ENCODE results near the gene CDC42SE2. TPM values are rescaled to one million over a fixed set of nuclear protein-coding genes. Genes with fewer than 3 reads are reported as not detected.

CDC42SE2 gene
- total RNA-seq, 2 donors from 2014 or later = 51.0 to 63.5 TPM

GRCh38 chr5:131281868-131282234 is 18.0 kb downstream of the CDC42SE2 start:
- Histone ChIP-seq H3K27me3 (replicated peaks; ENCODE audit: insufficient read depth) (no peaks in the 10 kb centered on the region), H3K36me3 (no peaks in the 10 kb centered on the region), H3K27ac (peak overlapping the region; percentile 6 to 30), H3K9me3 (no peaks in the 10 kb centered on the region), H3K4me3 (no peak overlapping the region), H3K4me1 (replicated peaks) (peaks cover 3% of the 10 kb centered on the region)
- WGBS = 37% methylated on average over 2 of the region's 2 CpGs
- TF ChIP-seq CTCF (IDR thresholded peaks at IDR 0.05) (no peak), POLR2A (IDR thresholded peaks at IDR 0.05) (no peak), POLR2AphosphoS5 (IDR thresholded peaks at IDR 0.05) (no peak)
- intact Hi-C loops (cut with DNase I) = no loop called here
- DNase-seq (ENCODE audit: low spot score) = no peak

GRCh38 chr5:131282235-131282634 is 18.4 kb downstream of the CDC42SE2 start:
- 54% methylated on average over 2 of the region's 2 CpGs for WGBS
- Histone ChIP-seq H3K4me1 (replicated peaks) (peaks cover 3% of the 10 kb centered on the region), H3K27me3 (replicated peaks; ENCODE audit: insufficient read depth) (no peaks in the 10 kb centered on the region), H3K9me3 (no peaks in the 10 kb centered on the region), H3K4me3 (no peak overlapping the region), H3K27ac (peak overlapping the region; percentile 6 to 30), H3K36me3 (no peaks in the 10 kb centered on the region)
- TF ChIP-seq POLR2AphosphoS5 (IDR thresholded peaks at IDR 0.05) (no peak), POLR2A (IDR thresholded peaks at IDR 0.05) (no peak), CTCF (IDR thresholded peaks at IDR 0.05) (no peak)
- no peak for DNase-seq (ENCODE audit: low spot score)
- intact Hi-C loops (cut with DNase I) = no loop called here

DNA sequence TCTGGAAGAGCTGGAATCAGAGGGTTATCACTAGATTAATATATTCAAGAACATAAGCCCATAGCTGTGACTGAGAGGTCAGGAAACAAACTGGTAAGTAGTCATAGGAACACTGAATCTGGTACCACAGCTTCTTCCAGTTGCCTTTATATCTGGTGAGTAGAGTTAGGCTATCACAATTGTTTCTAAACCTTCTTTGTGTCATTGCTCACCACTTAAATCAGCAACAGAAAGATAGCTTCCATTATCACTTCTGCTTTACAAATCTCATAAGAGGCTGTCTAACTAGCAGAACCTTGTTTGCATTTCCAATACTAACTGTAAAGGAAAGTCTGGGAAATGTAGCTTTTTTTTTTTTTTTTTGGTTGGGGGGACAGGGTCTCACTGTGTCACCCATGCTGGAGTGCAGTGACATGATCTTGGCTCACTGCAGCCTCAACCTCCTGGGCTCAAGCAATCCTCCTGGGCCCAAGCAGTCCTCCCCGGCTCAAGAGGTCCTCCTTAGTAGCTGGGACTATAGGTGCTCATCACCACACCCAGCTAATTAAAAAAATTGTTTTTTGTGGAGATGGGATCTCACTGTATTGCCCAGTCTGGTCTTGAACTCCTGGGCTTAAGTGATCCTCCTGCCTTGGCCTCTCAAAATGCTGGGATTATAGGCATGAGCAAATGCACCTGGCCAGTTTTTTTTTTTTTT is 22.0 kb downstream of the CDC42SE2 start:
- Histone ChIP-seq H3K27ac (no peak overlapping the region), H3K27me3 (replicated peaks; ENCODE audit: insufficient read depth) (no peaks in the 10 kb centered on the region), H3K4me3 (no peak overlapping the region), H3K9me3 (no peaks in the 10 kb centered on the region), H3K4me1 (replicated peaks) (peaks cover 3% of the 10 kb centered on the region), H3K36me3 (no peaks in the 10 kb centered on the region)
- intact Hi-C loops (cut with DNase I) = no loop called here
- TF ChIP-seq POLR2AphosphoS5 (IDR thresholded peaks at IDR 0.05) (no peak), POLR2A (IDR thresholded peaks at IDR 0.05) (no peak), CTCF (IDR thresholded peaks at IDR 0.05) (no peak)
- WGBS = 93% methylated on average over 1 of the region's 1 CpG
- no peak for DNase-seq (ENCODE audit: low spot score)

GRCh38 chr5:131286400-131286715 is 22.5 kb downstream of the CDC42SE2 start:
- 90% methylated on average over 5 of the region's 5 CpGs for WGBS
- H3K27ac ChIP-seq = no peak overlapping the region

More at GRCh38 chr5:131286400-131286715, 22.5 kb downstream of the CDC42SE2 start:
- no peaks in the 10 kb centered on the region for H3K27me3 ChIP-seq (replicated peaks; ENCODE audit: insufficient read depth)
- no peak for DNase-seq (ENCODE audit: low spot score)
- no peaks in the 10 kb centered on the region for H3K36me3 ChIP-seq
- TF ChIP-seq POLR2AphosphoS5 (IDR thresholded peaks at IDR 0.05) (no peak), POLR2A (IDR thresholded peaks at IDR 0.05) (no peak), CTCF (IDR thresholded peaks at IDR 0.05) (no peak)
- H3K4me3 ChIP-seq = no peak overlapping the region
- H3K4me1 ChIP-seq (replicated peaks) = peaks cover 3% of the 10 kb centered on the region
- intact Hi-C loops (cut with DNase I) = no loop called here
- H3K9me3 ChIP-seq = no peaks in the 10 kb centered on the region
